ENCODE data around the gene PPP1R9A. TPM values are rescaled to one million over a fixed set of nuclear protein-coding genes. Genes with fewer than 3 reads are reported as not detected.

The PPP1R9A gene
- polyA plus RNA-seq, 3 donors, result not detected

- TF ChIP-seq CTCF (IDR thresholded peaks at IDR 0.05), result no peak
- WGBS (ENCODE audit: insufficient coverage), result no CpG with 5 or more reads among the region's 2 CpGs
- Histone ChIP-seq H3K27me3 (ENCODE audit: control insufficient read depth in 2 of 2, insufficient read depth in 2 of 2, low read length in 2 of 2) (no peaks in the 10 kb centered on the region), H3K9ac (ENCODE audit: insufficient read depth, low read length, poor library complexity, severe bottlenecking) (no peak overlapping the region), H4K20me1 (ENCODE audit: insufficient read depth, low read length) (no peaks in the 10 kb centered on the region), H3K4me2 (replicated peaks; ENCODE audit: extremely low read depth, low read length, poor library complexity, severe bottlenecking) (no peak overlapping the region), H3K9me3 (replicated peaks in 1 of 2; ENCODE audit: control insufficient read depth in 1 of 2, insufficient read depth in 1 of 2, low read length in 2 of 2) (no peaks in the 10 kb centered on the region), H3K79me2 (ENCODE audit: insufficient read depth, low read length) (no peaks in the 10 kb centered on the region), H3K4me1 (ENCODE audit: control insufficient read depth in 1 of 2, insufficient read depth in 2 of 2, low read length in 2 of 2) (no peaks in the 10 kb centered on the region), H3K36me3 (replicated peaks in 1 of 2; ENCODE audit: control insufficient read depth in 1 of 2, insufficient read depth in 2 of 2, low read length in 2 of 2) (no peaks in the 10 kb centered on the region), H3K4me3 (replicated peaks in 1 of 3; ENCODE audit: low read depth in 2 of 3, low read length in 3 of 3) (no peak overlapping the region), H3K27ac (ENCODE audit: low read depth in 1 of 2, low read length in 2 of 2) (no peak overlapping the region), H2AFZ (ENCODE audit: insufficient read depth, low read depth, low read length, poor library complexity, severe bottlenecking) (no peak overlapping the region)
- peaks cover 0 to 3% (median 0%) of the 10 kb centered on the region in 7 donors for H3K9me3 Mint-ChIP-seq
- no peaks in the 10 kb centered on the region for H3K4me1 Mint-ChIP-seq
- intact Hi-C loops (cut with micrococcal nuclease), result no loop called here
- H3K4me3 Mint-ChIP-seq, result no peak overlapping the region
- no peak overlapping the region for H3K27ac Mint-ChIP-seq
- no peak for DNase-seq
- H3K27me3 Mint-ChIP-seq (ENCODE audit: low read depth in 3 of 3), result peaks cover 0 to 3% (median 2%) of the 10 kb centered on the region in 3 donors
- no peaks in the 10 kb centered on the region for H3K36me3 Mint-ChIP-seq
Measured at GRCh38 chr7:95316588-95316987, 409.2 kb downstream of the PPP1R9A start.

- Histone ChIP-seq H3K27me3 (ENCODE audit: control insufficient read depth in 2 of 2, insufficient read depth in 2 of 2, low read length in 2 of 2) (no peaks in the 10 kb centered on the region), H3K4me1 (ENCODE audit: control insufficient read depth in 1 of 2, insufficient read depth in 2 of 2, low read length in 2 of 2) (no peaks in the 10 kb centered on the region), H2AFZ (ENCODE audit: insufficient read depth, low read depth, low read length, poor library complexity, severe bottlenecking) (no peak overlapping the region), H3K79me2 (ENCODE audit: insufficient read depth, low read length) (no peaks in the 10 kb centered on the region), H3K9ac (ENCODE audit: insufficient read depth, low read length, poor library complexity, severe bottlenecking) (no peak overlapping the region), H3K36me3 (replicated peaks in 1 of 2; ENCODE audit: control insufficient read depth in 1 of 2, insufficient read depth in 2 of 2, low read length in 2 of 2) (no peaks in the 10 kb centered on the region), H3K9me3 (replicated peaks in 1 of 2; ENCODE audit: control insufficient read depth in 1 of 2, insufficient read depth in 1 of 2, low read length in 2 of 2) (no peaks in the 10 kb centered on the region), H3K27ac (ENCODE audit: low read depth in 1 of 2, low read length in 2 of 2) (no peak overlapping the region), H3K4me2 (replicated peaks; ENCODE audit: extremely low read depth, low read length, poor library complexity, severe bottlenecking) (no peak overlapping the region), H3K4me3 (replicated peaks in 1 of 3; ENCODE audit: low read depth in 2 of 3, low read length in 3 of 3) (no peak overlapping the region), H4K20me1 (ENCODE audit: insufficient read depth, low read length) (no peaks in the 10 kb centered on the region)
- Mint-ChIP-seq H3K27me3 (ENCODE audit: low read depth in 3 of 3) (peaks cover 0 to 3% (median 2%) of the 10 kb centered on the region in 3 donors), H3K9me3 (peaks cover 0 to 3% (median 0%) of the 10 kb centered on the region in 7 donors), H3K36me3 (no peaks in the 10 kb centered on the region), H3K4me1 (no peaks in the 10 kb centered on the region), H3K4me3 (no peak overlapping the region), H3K27ac (no peak overlapping the region)
- 100% methylated on average over 2 of the region's 2 CpGs for WGBS (ENCODE audit: insufficient coverage)
- no peak for TF ChIP-seq CTCF (IDR thresholded peaks at IDR 0.05)
- intact Hi-C loops (cut with micrococcal nuclease), result no loop called here
- DNase-seq, result no peak
Measured at GRCh38 chr7:95317546-95317945, 410.2 kb downstream of the PPP1R9A start.
